ENCODE measurements around the gene SH3TC1. TPM values are rescaled to one million over a fixed set of nuclear protein-coding genes. Genes with fewer than 3 reads are reported as not detected.

SH3TC1 gene
- total RNA-seq, 1 donor from 2014 or later: 23.2 TPM

DNA sequence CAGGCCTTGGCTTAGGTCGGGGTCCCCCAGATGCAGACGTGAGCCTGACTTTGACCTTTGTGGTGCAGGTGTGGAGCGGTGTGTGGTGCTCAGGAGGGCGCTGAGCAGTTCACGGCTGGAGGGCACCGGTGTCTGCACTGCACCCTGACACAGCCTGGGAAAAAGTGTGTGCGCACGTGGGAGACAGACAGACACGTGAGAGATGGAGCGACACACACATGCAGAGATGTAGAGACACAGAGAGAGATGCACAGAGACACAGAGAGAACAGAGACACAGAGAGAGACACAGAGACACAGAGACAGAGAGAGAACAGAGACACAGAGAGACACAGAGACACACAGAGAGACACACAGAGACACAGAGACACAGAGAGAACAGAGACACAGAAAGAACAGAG, 64.3 kb downstream of the SH3TC1 start:
- no peaks in the 10 kb centered on the region for H3K9me3 Mint-ChIP-seq

GRCh38 chr4:8264106-8264505, 65.0 kb downstream of the SH3TC1 start:
- Mint-ChIP-seq H3K36me3 (no peaks in the 10 kb centered on the region), H3K27ac (no peak overlapping the region), H3K4me3 (no peak overlapping the region), H3K4me1 (peaks cover 45% of the 10 kb centered on the region), H3K9me3 (no peaks in the 10 kb centered on the region), H3K27me3 (ENCODE audit: low read depth) (peaks cover 7% of the 10 kb centered on the region)
- DNase-seq (ENCODE audit: low spot score in 2 of 2, unreplicated experiment in 2 of 2): no peak
- TF ChIP-seq, protein P1, sequence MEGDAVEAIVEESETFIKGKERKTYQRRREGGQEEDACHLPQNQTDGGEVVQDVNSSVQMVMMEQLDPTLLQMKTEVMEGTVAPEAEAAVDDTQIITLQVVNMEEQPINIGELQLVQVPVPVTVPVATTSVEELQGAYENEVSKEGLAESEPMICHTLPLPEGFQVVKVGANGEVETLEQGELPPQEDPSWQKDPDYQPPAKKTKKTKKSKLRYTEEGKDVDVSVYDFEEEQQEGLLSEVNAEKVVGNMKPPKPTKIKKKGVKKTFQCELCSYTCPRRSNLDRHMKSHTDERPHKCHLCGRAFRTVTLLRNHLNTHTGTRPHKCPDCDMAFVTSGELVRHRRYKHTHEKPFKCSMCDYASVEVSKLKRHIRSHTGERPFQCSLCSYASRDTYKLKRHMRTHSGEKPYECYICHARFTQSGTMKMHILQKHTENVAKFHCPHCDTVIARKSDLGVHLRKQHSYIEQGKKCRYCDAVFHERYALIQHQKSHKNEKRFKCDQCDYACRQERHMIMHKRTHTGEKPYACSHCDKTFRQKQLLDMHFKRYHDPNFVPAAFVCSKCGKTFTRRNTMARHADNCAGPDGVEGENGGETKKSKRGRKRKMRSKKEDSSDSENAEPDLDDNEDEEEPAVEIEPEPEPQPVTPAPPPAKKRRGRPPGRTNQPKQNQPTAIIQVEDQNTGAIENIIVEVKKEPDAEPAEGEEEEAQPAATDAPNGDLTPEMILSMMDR (IDR thresholded peaks at IDR 0.05; ENCODE audit: unreplicated experiment): no peak

More for the DNA sequence above, 64.3 kb downstream of the SH3TC1 start:
- Mint-ChIP-seq H3K4me3 (no peak overlapping the region), H3K27ac (no peak overlapping the region), H3K36me3 (no peaks in the 10 kb centered on the region), H3K4me1 (peaks cover 41% of the 10 kb centered on the region), H3K27me3 (ENCODE audit: low read depth) (peaks cover under 1% of the 10 kb centered on the region)
- DNase-seq (ENCODE audit: low spot score in 2 of 2, unreplicated experiment in 2 of 2): no peak
- TF ChIP-seq, protein P1 (IDR thresholded peaks at IDR 0.05; ENCODE audit: unreplicated experiment): no peak

GRCh38 chr4:8265171-8265929, 66.3 kb downstream of the SH3TC1 start:
- Mint-ChIP-seq H3K9me3 (no peaks in the 10 kb centered on the region), H3K4me1 (peaks cover 38% of the 10 kb centered on the region), H3K36me3 (no peaks in the 10 kb centered on the region), H3K27me3 (ENCODE audit: low read depth) (peaks cover 12% of the 10 kb centered on the region), H3K4me3 (no peak overlapping the region), H3K27ac (no peak overlapping the region)
- TF ChIP-seq, protein P1 (IDR thresholded peaks at IDR 0.05; ENCODE audit: unreplicated experiment): no peak
- no peak for DNase-seq (ENCODE audit: low spot score in 2 of 2, unreplicated experiment in 2 of 2)

DNA sequence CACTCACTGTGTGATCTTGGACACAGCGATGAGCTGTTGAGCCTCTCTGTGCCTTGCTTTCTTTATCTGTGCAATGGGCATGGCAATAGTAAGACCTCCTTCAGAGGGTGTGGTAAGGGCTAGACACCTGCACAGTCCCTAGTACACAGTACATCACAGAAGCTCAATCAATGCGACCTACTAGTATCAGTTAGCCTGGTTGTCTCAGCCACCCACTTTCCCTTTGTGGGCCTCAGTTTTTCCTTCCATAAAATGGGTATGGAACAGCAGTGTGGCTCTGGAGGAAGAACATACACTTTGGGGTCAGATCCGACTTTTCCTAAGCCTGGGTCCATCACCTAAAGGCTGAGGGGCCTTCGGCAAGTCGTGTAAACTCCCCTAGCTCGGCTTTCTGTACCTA, 67.0 kb downstream of the SH3TC1 start:
- H3K27ac Mint-ChIP-seq: no peak overlapping the region
- peaks cover 33% of the 10 kb centered on the region for H3K4me1 Mint-ChIP-seq
- DNase-seq (ENCODE audit: low spot score in 2 of 2, unreplicated experiment in 2 of 2): no peak
- H3K4me3 Mint-ChIP-seq: no peak overlapping the region
- no peaks in the 10 kb centered on the region for H3K9me3 Mint-ChIP-seq
- H3K27me3 Mint-ChIP-seq (ENCODE audit: low read depth): peaks cover 19% of the 10 kb centered on the region
- TF ChIP-seq, protein P1 (IDR thresholded peaks at IDR 0.05; ENCODE audit: unreplicated experiment): no peak
- H3K36me3 Mint-ChIP-seq: no peaks in the 10 kb centered on the region

DNA sequence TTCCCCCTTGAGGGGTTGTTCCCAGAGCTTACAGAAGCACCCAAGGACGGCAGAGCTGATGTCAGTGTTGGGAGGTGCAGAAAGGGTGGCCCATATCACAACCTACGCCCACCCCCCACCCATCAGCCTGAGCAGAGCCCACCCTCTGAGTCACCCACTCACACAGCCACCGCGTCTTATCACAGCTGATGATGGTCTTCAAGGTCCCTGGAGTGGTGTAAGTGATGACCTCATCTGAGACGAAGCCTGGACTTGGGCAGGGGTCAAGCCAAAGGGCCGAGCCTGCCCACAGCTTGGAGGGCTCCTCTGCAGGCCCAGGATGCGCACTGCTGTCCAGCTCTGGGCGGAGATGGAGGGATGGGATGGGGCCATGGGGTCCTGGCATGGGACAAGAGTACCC, 67.4 kb downstream of the SH3TC1 start:
- Mint-ChIP-seq H3K4me1 (peaks cover 33% of the 10 kb centered on the region), H3K27me3 (ENCODE audit: low read depth) (peaks cover 24% of the 10 kb centered on the region), H3K9me3 (no peaks in the 10 kb centered on the region), H3K27ac (no peak overlapping the region), H3K4me3 (no peak overlapping the region), H3K36me3 (no peaks in the 10 kb centered on the region)
- TF ChIP-seq, protein P1 (IDR thresholded peaks at IDR 0.05; ENCODE audit: unreplicated experiment): no peak
- DNase-seq (ENCODE audit: low spot score in 2 of 2, unreplicated experiment in 2 of 2): no peak
